Ovary (tissue), 1 donor: ENCODE data around the gene PPP1R14C.

ENCODE experiments used
- EP300 ChIP-seq: sonication (generic); formaldehyde crosslinking; IDR thresholded peaks from one replicate; pipeline ENCODE4 v1.6.1; 2017; ENCODE audit warnings: antibody characterized with exemption
- POLR2A ChIP-seq: fragments of 450-650 bp; IDR thresholded peaks from one replicate; pipeline ENCODE4 v1.6.1; 2017; ENCODE audit warnings: antibody characterized with exemption, mild to moderate bottlenecking, moderate library complexity

DNA sequence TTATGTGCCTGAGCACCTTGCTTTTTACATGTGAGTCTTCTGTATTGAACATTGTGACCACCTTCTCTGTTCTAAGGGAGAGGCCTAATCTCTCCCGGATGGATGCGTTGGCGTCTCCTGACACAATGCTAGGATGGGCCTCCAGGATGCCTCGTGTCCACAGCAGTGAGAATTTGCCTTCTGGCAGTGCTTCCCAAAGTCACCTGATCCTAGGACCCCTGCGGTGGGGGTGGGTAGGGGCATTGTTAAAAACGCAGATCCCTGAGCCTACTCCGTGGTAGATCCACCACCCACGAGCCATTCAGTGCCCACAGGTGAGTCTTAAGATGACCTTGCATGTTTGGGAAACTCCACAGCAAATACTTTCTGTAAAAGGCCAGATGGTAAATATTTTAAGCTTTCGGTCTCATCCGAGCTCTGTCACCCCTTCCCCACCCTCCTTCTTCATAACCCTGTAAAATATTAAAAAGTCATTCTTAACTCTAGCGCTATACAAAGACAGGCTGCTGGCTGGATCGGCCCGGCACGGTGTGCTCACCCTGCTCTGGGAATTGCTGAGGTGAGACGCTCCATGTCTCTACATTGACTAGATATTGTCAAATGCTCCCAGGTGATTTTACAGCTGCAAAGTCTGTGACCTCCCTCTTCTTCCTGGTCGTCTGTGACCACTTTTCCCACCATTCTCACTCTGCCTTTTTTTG is 119.3 kb downstream of the PPP1R14C start:
- no peak for TF ChIP-seq EP300
- TF ChIP-seq POLR2A, result no peak
